Epithelial cell of prostate (primary cell): ENCODE data around the gene ARHGEF19.

ENCODE experiments used
- DNase-seq: peaks from one replicate; pipeline ENCODE4 v3.0.0-alpha.2; 2011; ENCODE audit warnings: low read depth, low spot score
- H3K27ac ChIP-seq: fragments of 450-650 bp; 2 replicates; pipeline ENCODE4 v1.5.1; 2017; ENCODE audit warnings: mild to moderate bottlenecking

The ARHGEF19 gene

GRCh38 chr1:16187748-16188401, 24.6 kb downstream of the ARHGEF19 start:
- peak; percentile 70 for DNase-seq
- peak overlapping the region; percentile 81 for H3K27ac ChIP-seq

- peak overlapping the region; percentile 81 for H3K27ac ChIP-seq
- no peak for DNase-seq
Measured at GRCh38 chr1:16186655-16187235, 25.7 kb downstream of the ARHGEF19 start.

- H3K27ac ChIP-seq, result peak overlapping the region; percentile 95
- peak; percentile 69 for DNase-seq
Measured at GRCh38 chr1:16184557-16185303, 27.7 kb downstream of the ARHGEF19 start.

GRCh38 chr1:16183765-16184556, 28.5 kb downstream of the ARHGEF19 start:
- DNase-seq, result no peak
- peak overlapping the region; percentile 95 for H3K27ac ChIP-seq

- H3K27ac ChIP-seq, result peak overlapping the region; percentile 95
- peak; percentile 96 for DNase-seq
Measured at GRCh38 chr1:16183179-16183578, 29.3 kb downstream of the ARHGEF19 start.

- no peak for DNase-seq
- H3K27ac ChIP-seq, result peak overlapping the region; percentile 95
Measured at GRCh38 chr1:16181887-16182719, 30.3 kb downstream of the ARHGEF19 start.

GRCh38 chr1:16180291-16180824, 32.1 kb downstream of the ARHGEF19 start:
- H3K27ac ChIP-seq, result peak overlapping the region; percentile 95
- DNase-seq, result no peak

- no peak for DNase-seq
- peak overlapping the region; percentile 95 for H3K27ac ChIP-seq
Measured at GRCh38 chr1:16178596-16179497, 33.6 kb downstream of the ARHGEF19 start.

GRCh38 chr1:16177306-16177705, 35.1 kb downstream of the ARHGEF19 start:
- H3K27ac ChIP-seq, result peak overlapping the region; percentile 98
- DNase-seq, result no peak

GRCh38 chr1:16176653-16177052, 35.8 kb downstream of the ARHGEF19 start:
- DNase-seq, result no peak
- H3K27ac ChIP-seq, result peak overlapping the region; percentile 98

GRCh38 chr1:16175610-16176553, 36.6 kb downstream of the ARHGEF19 start:
- no peak for DNase-seq
- H3K27ac ChIP-seq, result peak overlapping the region; percentile 98

GRCh38 chr1:16174886-16175598, 37.4 kb downstream of the ARHGEF19 start:
- no peak for DNase-seq
- H3K27ac ChIP-seq, result peak overlapping the region; percentile 98

- DNase-seq, result no peak
- peak overlapping the region; percentile 98 for H3K27ac ChIP-seq
Measured at GRCh38 chr1:16174261-16174868, 38.1 kb downstream of the ARHGEF19 start.

GRCh38 chr1:16173447-16174260, 38.8 kb downstream of the ARHGEF19 start:
- H3K27ac ChIP-seq, result peak overlapping the region; percentile 98

GRCh38 chr1:16172964-16173446, 39.4 kb downstream of the ARHGEF19 start:
- DNase-seq, result no peak
- H3K27ac ChIP-seq, result peak overlapping the region; percentile 98

More at GRCh38 chr1:16173447-16174260, 38.8 kb downstream of the ARHGEF19 start:
- DNase-seq, result peak; percentile 94
